ENCODE results near the gene TEAD2. TPM values are rescaled to one million over a fixed set of nuclear protein-coding genes. Genes with fewer than 3 reads are reported as not detected.

Gene TEAD2
- total RNA-seq, 2 experiments from 2014 or later = not detected

DNA sequence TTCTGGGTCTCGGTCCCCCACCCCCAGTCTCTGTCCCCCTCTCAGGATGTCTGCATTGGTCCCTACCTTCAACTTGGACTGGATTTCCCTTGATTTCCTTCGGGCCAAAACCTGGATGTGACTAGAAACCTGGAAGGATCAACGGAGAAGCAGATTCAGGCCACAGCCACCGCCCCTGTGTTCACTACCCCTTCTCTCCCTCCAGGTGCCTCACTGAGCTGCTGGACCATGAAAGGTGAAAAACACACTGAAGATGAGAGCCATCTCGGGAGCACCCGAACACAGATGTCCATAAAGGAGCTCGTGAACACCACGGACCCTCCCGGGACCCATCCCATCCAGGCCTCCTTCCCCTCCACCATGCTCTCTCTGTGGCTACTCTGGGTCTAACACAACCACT is 5.0 kb downstream of the TEAD2 start:
- CTCF ChIA-PET = no interaction called here
- no peaks in the 10 kb centered on the region for H3K36me3 Mint-ChIP-seq (ENCODE audit: low read depth)
- no peak overlapping the region for H3K4me3 Mint-ChIP-seq
- no peak overlapping the region for H3K27ac Mint-ChIP-seq
- H3K4me1 Mint-ChIP-seq = peaks cover 13% of the 10 kb centered on the region
- DNase-seq = no peak
- POLR2A ChIA-PET = no interaction called here
- H3K9me3 Mint-ChIP-seq = no peaks in the 10 kb centered on the region
- H3K27me3 Mint-ChIP-seq = peaks cover 54% of the 10 kb centered on the region

DNA sequence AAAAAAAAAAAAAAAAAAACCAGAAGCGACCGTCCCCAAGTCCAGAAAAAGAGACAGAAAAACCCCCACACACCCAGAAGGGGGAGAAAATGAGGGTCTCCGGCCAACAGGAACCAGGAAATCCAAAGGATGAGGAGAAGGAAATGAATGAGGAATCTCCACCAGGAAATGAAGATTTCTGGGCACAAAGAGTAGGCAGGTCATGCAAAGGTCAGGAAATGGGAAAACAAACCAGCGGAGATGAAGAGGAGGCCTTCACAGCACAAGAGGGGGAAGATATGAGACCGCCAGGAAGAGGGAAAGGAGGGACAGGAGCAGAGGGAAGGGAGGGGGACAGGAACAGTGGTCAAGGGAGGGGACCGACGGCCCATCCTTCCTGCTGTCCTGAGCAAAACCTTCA is 5.8 kb downstream of the TEAD2 start:
- H3K4me3 Mint-ChIP-seq = no peak overlapping the region
- no peaks in the 10 kb centered on the region for H3K9me3 Mint-ChIP-seq
- no peaks in the 10 kb centered on the region for H3K36me3 Mint-ChIP-seq (ENCODE audit: low read depth)
- CTCF ChIA-PET = no interaction called here
- DNase-seq = no peak
- POLR2A ChIA-PET = no interaction called here
- H3K4me1 Mint-ChIP-seq = peaks cover 9% of the 10 kb centered on the region
- no peak overlapping the region for H3K27ac Mint-ChIP-seq
- peaks cover 48% of the 10 kb centered on the region for H3K27me3 Mint-ChIP-seq

DNA sequence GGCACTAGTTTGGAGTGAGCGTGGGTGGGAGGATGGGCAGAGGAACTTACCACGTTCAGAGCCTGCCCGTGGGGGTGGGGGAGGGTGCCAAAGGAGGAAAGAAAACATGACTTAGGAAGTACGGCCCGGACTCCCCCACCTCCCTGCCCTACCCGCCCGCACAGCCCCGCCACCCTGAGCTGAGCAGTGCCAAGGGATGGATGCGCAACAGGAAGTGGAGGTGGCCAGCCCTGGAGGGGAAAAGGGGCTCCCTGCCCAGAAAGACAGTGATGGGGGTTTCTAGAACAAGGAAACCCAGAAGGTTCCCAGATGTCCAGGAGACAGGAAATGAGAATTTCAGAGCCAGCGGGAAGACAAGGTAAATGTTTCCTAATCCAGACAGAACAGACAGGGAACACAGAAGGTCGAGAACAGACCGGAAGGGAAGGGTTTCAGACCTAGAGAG is 6.3 kb downstream of the TEAD2 start:
- ChIA-PET CTCF (interaction anchor here (0.9 kb wide), 1 partner anchor 23 kb away, joined by 3 read pairs; no protein-coding TSS in a partner anchor), POLR2A (no interaction called here)
- no peak for DNase-seq
- peaks cover 8% of the 10 kb centered on the region for H3K4me1 Mint-ChIP-seq
- H3K4me3 Mint-ChIP-seq = no peak overlapping the region
- peaks cover 46% of the 10 kb centered on the region for H3K27me3 Mint-ChIP-seq
- H3K27ac Mint-ChIP-seq = no peak overlapping the region
- H3K36me3 Mint-ChIP-seq (ENCODE audit: low read depth) = no peaks in the 10 kb centered on the region
- H3K9me3 Mint-ChIP-seq = no peaks in the 10 kb centered on the region

DNA sequence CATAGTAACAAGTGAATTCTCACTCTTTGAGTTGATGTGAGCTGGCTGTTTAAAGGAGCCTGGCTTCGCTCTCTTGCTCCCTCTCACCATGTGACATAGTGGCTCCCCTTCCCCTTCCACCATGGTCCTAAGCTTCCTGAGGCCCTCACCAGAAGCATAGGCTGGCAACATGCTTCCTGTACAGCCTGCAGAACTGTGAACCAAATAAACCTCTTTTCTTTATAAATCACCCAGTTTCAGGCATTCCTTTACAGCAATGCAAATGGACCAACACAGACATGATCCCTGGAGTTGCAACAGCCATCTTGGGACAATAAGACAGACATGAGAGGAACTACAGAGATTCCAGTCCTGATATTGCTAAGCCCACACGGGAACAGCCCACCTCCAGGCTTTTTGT is 12.6 kb downstream of the TEAD2 start:
- H3K36me3 Mint-ChIP-seq (ENCODE audit: low read depth) = no peaks in the 10 kb centered on the region
- H3K4me1 Mint-ChIP-seq = peaks cover 7% of the 10 kb centered on the region
- no peak overlapping the region for H3K4me3 Mint-ChIP-seq
- no peak for DNase-seq
- H3K27ac Mint-ChIP-seq = no peak overlapping the region
- H3K27me3 Mint-ChIP-seq = peaks cover 8% of the 10 kb centered on the region
- CTCF ChIA-PET = no interaction called here
- no peaks in the 10 kb centered on the region for H3K9me3 Mint-ChIP-seq
- POLR2A ChIA-PET = no interaction called here

DNA sequence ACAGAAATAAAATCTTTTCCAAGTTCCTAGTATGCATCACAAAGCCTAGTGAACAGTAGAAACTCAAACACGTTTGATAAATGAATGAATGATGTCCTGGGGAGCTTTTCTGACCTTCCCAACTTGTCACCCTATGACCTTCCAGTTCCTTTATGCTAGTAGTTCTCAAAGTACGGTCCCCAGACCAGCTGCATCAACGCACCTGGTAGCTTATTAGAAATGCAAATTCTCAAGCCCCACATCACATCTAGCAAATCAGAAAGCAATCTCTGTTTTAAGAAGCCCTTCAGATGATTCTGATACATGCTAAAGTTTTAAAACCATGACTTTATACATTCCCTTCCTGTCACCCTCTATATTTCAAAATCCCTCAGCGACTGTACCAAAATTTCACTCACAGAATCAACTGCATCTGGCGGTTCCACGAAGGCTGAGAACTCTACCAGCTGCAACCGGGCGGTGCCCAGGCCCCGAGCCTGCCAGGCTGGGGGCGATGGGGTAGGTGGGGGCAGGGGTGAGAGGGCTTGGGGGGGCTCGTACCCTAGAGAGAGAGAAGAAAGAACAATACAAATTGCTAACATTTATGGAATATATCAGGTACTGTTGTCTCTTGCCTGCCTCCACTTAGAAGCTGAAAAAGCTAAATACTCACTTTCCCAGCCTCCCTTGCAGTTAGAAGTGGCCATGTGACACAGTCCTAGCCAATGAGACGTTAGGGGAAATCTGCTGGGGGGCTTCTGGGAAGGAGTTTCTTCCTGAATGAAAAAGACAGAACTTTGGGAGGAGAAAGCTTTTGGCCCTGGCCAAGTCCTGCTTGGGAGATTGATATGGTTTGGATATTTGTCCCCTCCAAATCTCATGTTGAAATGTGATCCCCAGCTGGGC is 13.7 kb downstream of the TEAD2 start:
- DNase-seq = no peak
- Mint-ChIP-seq H3K27ac (no peak overlapping the region), H3K27me3 (peaks cover 7% of the 10 kb centered on the region), H3K9me3 (no peaks in the 10 kb centered on the region), H3K4me3 (no peak overlapping the region), H3K4me1 (peaks cover 9% of the 10 kb centered on the region), H3K36me3 (ENCODE audit: low read depth) (no peaks in the 10 kb centered on the region)
- ChIA-PET POLR2A (no interaction called here), CTCF (no interaction called here)

DNA sequence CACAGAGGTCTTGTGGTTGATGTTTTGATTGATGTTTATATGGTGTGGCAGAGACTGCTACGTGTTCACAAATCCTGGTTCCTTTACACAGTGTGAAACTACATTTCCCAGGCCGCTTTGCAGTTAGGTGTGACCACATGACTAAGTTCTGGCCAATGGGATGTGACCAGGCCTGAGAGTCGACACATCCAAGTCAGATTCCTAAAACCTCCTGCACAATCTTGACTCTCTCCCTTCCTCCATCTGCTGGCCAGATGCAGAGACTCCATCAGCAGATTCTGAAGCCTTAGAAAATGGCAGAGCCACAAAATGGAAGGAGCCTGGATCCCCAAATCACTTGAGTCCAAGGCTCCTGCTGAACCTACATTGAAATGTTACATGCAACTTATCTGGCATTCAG is 14.4 kb downstream of the TEAD2 start:
- ChIA-PET CTCF (no interaction called here), POLR2A (interaction anchor here (1.5 kb wide), 1 partner anchor 13 kb away, joined by 5 read pairs; the partner anchor contains the start of gene CD37)
- Mint-ChIP-seq H3K4me3 (no peak overlapping the region), H3K9me3 (no peaks in the 10 kb centered on the region), H3K27ac (no peak overlapping the region), H3K36me3 (ENCODE audit: low read depth) (peaks cover 1% of the 10 kb centered on the region), H3K4me1 (peaks cover 9% of the 10 kb centered on the region), H3K27me3 (peaks cover 4% of the 10 kb centered on the region)
- no peak for DNase-seq

DNA sequence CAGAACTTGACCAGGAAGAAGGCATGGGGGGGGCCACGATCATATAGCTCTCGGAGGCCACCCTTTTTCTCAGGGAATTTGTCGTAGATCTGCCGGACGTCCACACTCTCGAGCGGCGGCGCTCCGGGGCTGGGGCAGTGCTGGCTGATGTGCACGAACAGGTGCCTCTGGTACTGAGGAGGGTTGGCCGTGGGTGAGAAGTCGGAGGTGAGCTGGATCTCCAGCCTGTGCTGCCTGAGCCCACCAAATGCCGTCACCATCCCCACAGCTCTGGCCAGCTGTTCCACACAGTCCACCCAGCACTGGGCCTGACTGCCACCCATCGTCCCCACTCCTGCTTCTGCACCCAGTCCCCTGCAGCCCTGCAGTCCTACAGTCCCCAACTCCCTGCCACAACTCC is 15.0 kb downstream of the TEAD2 start:
- DNase-seq = no peak
- POLR2A ChIA-PET = interaction anchor here (1.5 kb wide), 1 partner anchor 12 kb away, joined by 5 read pairs; the partner anchor contains the start of gene CD37
- CTCF ChIA-PET = no interaction called here
- Mint-ChIP-seq H3K4me1 (peaks cover 9% of the 10 kb centered on the region), H3K36me3 (ENCODE audit: low read depth) (peaks cover 5% of the 10 kb centered on the region), H3K4me3 (no peak overlapping the region), H3K9me3 (no peaks in the 10 kb centered on the region), H3K27ac (no peak overlapping the region), H3K27me3 (peaks cover 2% of the 10 kb centered on the region)

DNA sequence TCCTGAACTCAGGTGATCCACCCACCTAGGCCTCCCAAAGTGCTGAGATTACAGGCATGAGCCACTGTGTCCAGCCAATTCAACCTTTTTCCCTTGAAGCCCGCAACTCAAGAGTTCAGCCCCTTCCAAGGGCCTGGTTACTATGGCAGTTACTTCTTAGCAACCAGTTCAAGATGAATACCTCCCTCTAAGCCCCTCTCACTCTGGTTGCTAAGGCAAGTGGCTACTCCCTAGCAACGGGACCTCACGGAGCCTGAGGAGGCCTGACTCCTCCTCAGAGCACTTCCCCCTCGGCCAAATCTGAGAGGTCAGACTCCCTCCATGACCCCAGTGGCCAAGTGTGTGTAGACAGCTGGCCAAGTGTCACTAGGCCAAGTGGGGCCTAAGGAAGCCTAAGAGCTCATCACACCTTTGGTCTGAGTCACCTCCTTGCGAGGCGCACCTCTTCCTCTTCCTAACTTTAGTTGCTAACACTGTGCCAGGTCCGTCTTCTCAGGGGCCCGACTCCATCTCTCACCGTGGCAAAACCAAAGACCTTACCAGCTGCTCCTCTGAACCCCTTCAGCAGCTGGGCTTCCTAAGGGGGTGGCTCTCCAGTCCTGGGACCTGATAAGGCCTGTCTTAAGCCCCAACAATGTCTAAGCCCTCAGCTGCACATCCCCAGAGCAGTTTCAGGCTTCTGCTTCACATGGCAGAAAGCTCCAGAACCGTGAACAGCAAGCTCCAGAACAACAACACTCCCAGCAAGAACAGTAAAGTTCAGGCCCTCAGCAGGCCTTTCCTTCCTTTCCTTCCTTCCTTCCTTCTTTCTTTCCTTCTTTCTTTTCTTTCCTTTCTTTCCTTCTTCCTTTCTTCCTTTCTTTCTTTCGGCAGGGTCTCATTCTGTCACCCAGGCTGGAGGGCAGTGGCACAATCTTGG is 17.5 kb downstream of the TEAD2 start:
- no peak overlapping the region for H3K4me3 Mint-ChIP-seq
- ChIA-PET CTCF (interaction anchor here (0.6 to 1.0 kb wide), 2 partner anchors 41 to 79 kb away, joined by 3 to 4 read pairs; no protein-coding TSS in a partner anchor), POLR2A (interaction anchor here (1.0 to 2.6 kb wide), 2 partner anchors 10 to 47 kb away, joined by 3 to 15 read pairs; partner anchors contain the start of gene CD37)
- H3K36me3 Mint-ChIP-seq (ENCODE audit: low read depth) = peaks cover 15% of the 10 kb centered on the region
- no peak for DNase-seq
- no peaks in the 10 kb centered on the region for H3K9me3 Mint-ChIP-seq
- peak overlapping the region; percentile 23 for H3K27ac Mint-ChIP-seq
- peaks cover 17% of the 10 kb centered on the region for H3K4me1 Mint-ChIP-seq
- H3K27me3 Mint-ChIP-seq = no peaks in the 10 kb centered on the region

DNA sequence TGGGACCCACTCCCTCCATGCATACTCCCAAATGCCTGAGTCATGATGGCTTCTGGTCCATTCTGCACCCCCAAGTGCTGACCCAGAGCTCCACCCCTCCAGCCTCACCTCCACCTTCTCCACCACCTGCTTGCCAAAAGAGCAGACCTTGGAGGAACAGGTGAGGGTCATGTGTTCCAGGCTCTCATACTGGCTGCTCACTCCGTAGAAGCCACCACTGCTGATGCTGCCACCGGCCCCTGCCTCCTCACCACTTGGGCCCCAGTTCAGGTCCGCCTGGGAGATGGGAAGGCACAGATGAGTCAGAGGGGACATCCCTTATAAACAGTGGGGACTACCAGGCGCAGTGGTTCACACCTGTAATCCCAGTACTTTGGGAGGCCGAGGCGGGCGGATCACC is 19.1 kb downstream of the TEAD2 start:
- Mint-ChIP-seq H3K36me3 (ENCODE audit: low read depth) (peaks cover 29% of the 10 kb centered on the region), H3K9me3 (no peaks in the 10 kb centered on the region), H3K27me3 (no peaks in the 10 kb centered on the region), H3K4me1 (peaks cover 27% of the 10 kb centered on the region), H3K27ac (no peak overlapping the region), H3K4me3 (no peak overlapping the region)
- DNase-seq = no peak
- CTCF ChIA-PET = no interaction called here
- POLR2A ChIA-PET = no interaction called here

DNA sequence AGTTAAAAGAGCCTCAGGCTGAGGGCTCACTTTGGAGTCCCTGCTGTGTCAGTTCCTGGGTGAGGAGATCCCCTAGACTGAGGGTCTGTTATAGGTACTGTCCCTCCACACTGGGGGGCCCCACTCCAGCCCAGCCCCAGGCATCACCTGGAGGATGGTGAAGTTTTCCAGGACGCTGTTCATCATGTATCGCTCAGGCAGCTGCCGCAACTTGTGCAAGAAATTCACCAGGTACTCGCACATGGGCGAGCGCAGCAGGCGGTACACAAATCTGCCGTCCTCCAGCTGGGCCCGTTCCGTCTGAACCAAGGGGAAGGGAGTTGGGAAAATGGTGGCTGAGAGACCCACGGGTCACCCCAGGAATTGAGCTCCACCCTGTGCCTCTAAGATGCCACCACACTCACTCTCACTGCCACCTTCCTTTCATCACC is 19.9 kb downstream of the TEAD2 start:
- CTCF ChIA-PET = interaction anchor here (0.6 kb wide), 1 partner anchor 266 kb away, joined by 8 read pairs; no protein-coding TSS in a partner anchor
- Mint-ChIP-seq H3K27me3 (no peaks in the 10 kb centered on the region), H3K36me3 (ENCODE audit: low read depth) (peaks cover 36% of the 10 kb centered on the region), H3K4me3 (no peak overlapping the region), H3K4me1 (peaks cover 33% of the 10 kb centered on the region), H3K27ac (no peak overlapping the region), H3K9me3 (no peaks in the 10 kb centered on the region)
- POLR2A ChIA-PET = no interaction called here
- DNase-seq = no peak

DNA sequence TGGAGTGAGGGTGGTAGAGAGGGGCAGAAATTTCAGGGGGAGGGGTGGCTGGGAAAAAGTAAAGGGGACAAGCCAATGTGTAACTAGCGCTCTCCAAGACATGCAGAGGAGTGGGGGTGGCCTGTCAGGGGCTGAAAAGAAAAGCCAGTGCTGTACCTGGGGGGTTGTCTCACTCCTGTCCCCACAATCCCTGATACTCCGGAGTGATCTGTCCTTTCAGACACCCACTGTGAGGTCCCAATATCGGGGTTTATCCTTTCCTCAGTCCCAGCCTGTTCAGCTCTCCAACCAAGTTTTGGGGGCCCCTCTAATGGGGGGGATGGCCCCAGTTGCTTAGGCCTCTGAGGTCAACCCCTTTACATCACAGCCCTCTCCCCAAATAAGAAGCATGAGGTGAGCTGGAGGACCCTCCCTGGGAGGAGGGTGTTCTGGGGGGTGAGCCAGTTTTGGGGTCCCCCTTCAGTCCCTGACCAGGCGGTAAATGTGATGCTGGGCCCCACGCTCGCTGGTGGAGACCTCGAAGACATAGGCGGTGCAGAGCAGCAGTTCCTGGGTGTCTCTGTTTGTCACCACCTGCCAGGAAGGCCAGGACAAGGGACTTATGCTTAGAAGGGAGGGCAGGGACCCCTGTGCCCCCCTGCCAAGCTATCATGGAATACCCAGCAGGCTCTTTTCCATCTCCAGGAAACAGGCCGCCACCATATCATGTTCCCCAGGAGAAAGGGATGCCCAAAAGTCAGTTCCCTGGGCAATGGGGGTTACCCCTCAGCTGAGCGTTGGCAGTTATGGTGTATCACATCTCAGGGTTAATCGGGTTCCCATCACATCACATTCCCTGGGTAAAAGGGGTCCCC is 21.1 kb downstream of the TEAD2 start:
- no peak overlapping the region for H3K4me3 Mint-ChIP-seq
- CTCF ChIA-PET = no interaction called here
- DNase-seq = no peak
- no peaks in the 10 kb centered on the region for H3K27me3 Mint-ChIP-seq
- H3K27ac Mint-ChIP-seq = no peak overlapping the region
- peaks cover 44% of the 10 kb centered on the region for H3K36me3 Mint-ChIP-seq (ENCODE audit: low read depth)
- POLR2A ChIA-PET = no interaction called here
- no peaks in the 10 kb centered on the region for H3K9me3 Mint-ChIP-seq
- peaks cover 44% of the 10 kb centered on the region for H3K4me1 Mint-ChIP-seq

DNA sequence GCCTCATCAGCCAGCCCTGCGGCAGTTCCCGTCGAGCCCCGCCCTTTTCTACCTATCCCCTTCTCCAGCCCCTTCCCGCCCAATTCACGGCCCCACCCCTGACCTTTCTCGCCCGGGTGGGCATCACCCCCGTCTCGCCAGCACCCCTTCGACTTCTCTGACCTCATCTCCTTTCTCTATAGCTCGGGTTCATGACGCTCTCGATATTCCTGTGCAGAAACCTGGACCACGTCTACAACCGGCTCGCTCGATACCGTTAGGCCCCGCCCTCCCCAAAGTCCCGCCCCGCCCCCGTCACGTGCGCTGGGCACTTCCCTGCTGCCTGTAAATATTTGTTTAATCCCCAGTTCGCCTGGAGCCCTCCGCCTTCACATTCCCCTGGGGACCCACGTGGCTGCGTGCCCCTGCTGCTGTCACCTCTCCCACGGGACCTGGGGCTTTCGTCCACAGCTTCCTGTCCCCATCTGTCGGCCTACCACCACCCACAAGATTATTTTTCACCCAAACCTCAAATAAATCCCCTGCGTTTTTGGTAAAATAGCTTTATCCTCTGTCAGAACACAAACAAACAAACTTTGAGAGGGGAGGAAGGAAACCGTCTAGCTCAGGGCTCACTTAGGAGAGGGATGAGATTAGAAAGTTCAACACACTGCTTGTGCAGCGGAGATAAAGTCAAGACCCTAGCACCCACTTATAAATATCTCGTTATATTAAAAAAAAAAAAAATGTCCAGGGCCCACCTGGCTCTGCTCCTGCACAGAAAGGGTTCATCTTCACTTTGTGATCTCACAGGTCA is 21.9 kb downstream of the TEAD2 start:
- peaks cover 50% of the 10 kb centered on the region for H3K4me1 Mint-ChIP-seq
- H3K27me3 Mint-ChIP-seq = no peaks in the 10 kb centered on the region
- ChIA-PET CTCF (no interaction called here), POLR2A (no interaction called here)
- no peak overlapping the region for H3K27ac Mint-ChIP-seq
- H3K36me3 Mint-ChIP-seq (ENCODE audit: low read depth) = peaks cover 51% of the 10 kb centered on the region
- no peak overlapping the region for H3K4me3 Mint-ChIP-seq
- no peaks in the 10 kb centered on the region for H3K9me3 Mint-ChIP-seq
- no peak for DNase-seq

Data from activated CD4-positive, alpha-beta memory T cell treated with anti-CD3 and anti-CD28 coated beads, Interleukin-2, amount 10 ng/mL, durations not matched to agents 7 days and 5 days (primary cell).